Upper lobe of left lung (tissue), 6 donors: ENCODE data around the gene SP100. TPM values are rescaled to one million over a fixed set of nuclear protein-coding genes. Genes with fewer than 3 reads are reported as not detected.

Experiments
- ATAC-seq, 2 donors: fragments of 200-7000 bp; cut with Tn5 transposase; one replicate each; pipeline ENCODE4 v1.9.1; 2022; ENCODE audit warnings: mild to moderate bottlenecking in 2 of 2, moderate library complexity in 2 of 2; ENCODE audit not compliant: low FRiP score in 2 of 2
- DNase-seq, 2 donors: peaks; one replicate each; pipeline ENCODE4 v3.0.0-alpha.2; 2019 to 2020
- H3K27ac ChIP-seq, 4 donors: fragments of 200-600 bp; sonication (generic); one replicate each; pipeline ENCODE4 v1.5.1; 2016 to 2019
- H3K27me3 ChIP-seq, 4 donors: fragments of 200-600 bp; sonication (generic); one replicate each; pipeline ENCODE4 v1.5.1; 2017 to 2019
- H3K36me3 ChIP-seq, 4 donors: fragments of 200-600 bp; sonication (generic); one replicate each; pipeline ENCODE4 v1.5.1; 2016 to 2019
- H3K4me1 ChIP-seq, 4 donors: fragments of 200-600 bp; sonication (generic); one replicate each; pipeline ENCODE4 v1.5.1; 2018 to 2019
- H3K4me3 ChIP-seq, 4 donors: fragments of 200-600 bp; sonication (generic); one replicate each; pipeline ENCODE4 v1.5.1; 2017 to 2019; ENCODE audit warnings: mild to moderate bottlenecking in 2 of 4, moderate library complexity in 1 of 4
- H3K9me3 ChIP-seq, 4 donors: fragments of 200-600 bp; sonication (generic); one replicate each; pipeline ENCODE4 v1.5.1; 2018 to 2019
- EP300 ChIP-seq, 4 donors: sonication (generic); formaldehyde crosslinking; IDR thresholded peaks; one replicate each; pipeline ENCODE4 v1.5.1; 2017; ENCODE audit warnings: antibody characterized with exemption in 4 of 4, control low read depth in 2 of 4
- POLR2A ChIP-seq, 4 donors: fragments of 450-650 bp; IDR thresholded peaks; one replicate each; pipeline ENCODE4 v1.5.1; 2016 to 2017; ENCODE audit warnings: antibody characterized with exemption in 4 of 4, mild to moderate bottlenecking in 2 of 4
- POLR2AphosphoS5 ChIP-seq, 2 donors: sonication (generic); formaldehyde crosslinking; IDR thresholded peaks; one replicate each; pipeline ENCODE4 v1.5.1; 2017; ENCODE audit warnings: antibody characterized with exemption in 2 of 2
- WGBS, 2 donors: methylation state at CpG; one replicate each; pipeline ENCODE4 v1.1.5; 2017 to 2018; 5-methylcytosine and 5-hydroxymethylcytosine counted together
- total RNA-seq, 6 donors: library from RNA; depleted of rRNA in 4 of 6; stranded (reverse); fragments of >200 nt in 4 of 6; gene quantifications; one replicate each; pipeline versions ENCODE4 v1.1.0 to v1.2.1, GENCODE V29; 2016 to 2021
- TF ChIP-seq, protein P1 (sequence below), 6 experiments: fragments of 450-650 bp in 4 of 6; fragments of 200-600 bp in 2 of 6; sonication (generic) in 2 of 6; IDR thresholded peaks; one replicate each; pipeline ENCODE4 v1.5.1; 2016 to 2019; ENCODE audit warnings: antibody characterized with exemption in 6 of 6
- donor health status: DM: no; HTN: no; CAD: no; lungs with moderate emphysema.
- donor health status: DM: no; HTN: yes; CAD: no; lungs with severe emphysema.

SP100 gene
- total RNA-seq, 6 donors from 2014 or later, result 117 to 260 (median 153) TPM

- Histone ChIP-seq H3K36me3 (peaks cover 0 to 8% (median 5%) of the 10 kb centered on the region in 4 donors), H3K27me3 (no peaks in the 10 kb centered on the region), H3K9me3 (peaks cover 0 to 16% (median 9%) of the 10 kb centered on the region in 4 donors), H3K4me1 (no peaks in the 10 kb centered on the region), H3K4me3 (no peak overlapping the region), H3K27ac (no peak overlapping the region)
- ATAC-seq, result no peak
- TF ChIP-seq EP300 (IDR thresholded peaks at IDR 0.05) (no peak), POLR2AphosphoS5 (IDR thresholded peaks at IDR 0.05) (no peak), POLR2A (IDR thresholded peaks at IDR 0.05) (no peak)
- TF ChIP-seq, protein P1, sequence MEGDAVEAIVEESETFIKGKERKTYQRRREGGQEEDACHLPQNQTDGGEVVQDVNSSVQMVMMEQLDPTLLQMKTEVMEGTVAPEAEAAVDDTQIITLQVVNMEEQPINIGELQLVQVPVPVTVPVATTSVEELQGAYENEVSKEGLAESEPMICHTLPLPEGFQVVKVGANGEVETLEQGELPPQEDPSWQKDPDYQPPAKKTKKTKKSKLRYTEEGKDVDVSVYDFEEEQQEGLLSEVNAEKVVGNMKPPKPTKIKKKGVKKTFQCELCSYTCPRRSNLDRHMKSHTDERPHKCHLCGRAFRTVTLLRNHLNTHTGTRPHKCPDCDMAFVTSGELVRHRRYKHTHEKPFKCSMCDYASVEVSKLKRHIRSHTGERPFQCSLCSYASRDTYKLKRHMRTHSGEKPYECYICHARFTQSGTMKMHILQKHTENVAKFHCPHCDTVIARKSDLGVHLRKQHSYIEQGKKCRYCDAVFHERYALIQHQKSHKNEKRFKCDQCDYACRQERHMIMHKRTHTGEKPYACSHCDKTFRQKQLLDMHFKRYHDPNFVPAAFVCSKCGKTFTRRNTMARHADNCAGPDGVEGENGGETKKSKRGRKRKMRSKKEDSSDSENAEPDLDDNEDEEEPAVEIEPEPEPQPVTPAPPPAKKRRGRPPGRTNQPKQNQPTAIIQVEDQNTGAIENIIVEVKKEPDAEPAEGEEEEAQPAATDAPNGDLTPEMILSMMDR (IDR thresholded peaks at IDR 0.05), result no peak
- DNase-seq, result no peak
Observed at GRCh38 chr2:230520875-230521155, 104.8 kb downstream of the SP100 start.

DNA sequence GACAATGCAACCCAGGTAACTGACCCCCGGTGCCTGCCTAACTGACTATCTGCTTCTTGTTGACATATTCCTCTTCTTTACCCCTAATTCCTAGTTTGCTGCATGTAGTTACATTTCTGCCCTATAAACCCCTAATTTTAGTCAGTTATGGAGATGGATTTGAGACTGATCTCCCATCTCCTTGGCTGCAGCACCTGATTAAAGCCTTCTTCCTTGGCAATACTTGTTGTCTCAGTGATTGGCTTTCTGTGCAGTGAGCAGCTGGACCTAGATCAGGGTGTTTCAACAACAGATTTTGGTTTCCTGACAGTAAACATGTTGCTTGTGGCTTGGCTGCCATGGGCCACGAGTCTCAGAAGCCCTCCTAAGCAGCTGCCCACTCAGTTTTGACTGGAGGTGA lies 105.4 kb downstream of the SP100 start:
- ATAC-seq, result no peak
- H3K27me3 ChIP-seq, result no peaks in the 10 kb centered on the region
- WGBS, 2 donors, result 75 to 87% methylated on average over 2 of the region's 2 CpGs
- H3K36me3 ChIP-seq, result peaks cover 0 to 8% (median 5%) of the 10 kb centered on the region in 4 donors
- TF ChIP-seq POLR2A (IDR thresholded peaks at IDR 0.05), result no peak
- H3K9me3 ChIP-seq, result peaks cover 0 to 16% (median 9%) of the 10 kb centered on the region in 4 donors
- H3K27ac ChIP-seq, result no peak overlapping the region
- DNase-seq, result no peak
- no peaks in the 10 kb centered on the region for H3K4me1 ChIP-seq
- no peak overlapping the region for H3K4me3 ChIP-seq

- WGBS, 2 donors, result 100% methylated on average over 3 of the region's 3 CpGs; no CpG with 5 or more reads in 1 of the 2 donors
- H3K4me3 ChIP-seq, result no peak overlapping the region
- no peak overlapping the region for H3K27ac ChIP-seq
- H3K4me1 ChIP-seq, result no peaks in the 10 kb centered on the region
- H3K36me3 ChIP-seq, result peaks cover 0 to 8% (median 5%) of the 10 kb centered on the region in 4 donors
- no peak for ATAC-seq
- peaks cover 0 to 27% (median 11%) of the 10 kb centered on the region in 4 donors for H3K9me3 ChIP-seq
- TF ChIP-seq, protein P1 (IDR thresholded peaks at IDR 0.05), result no peak
- TF ChIP-seq EP300 (IDR thresholded peaks at IDR 0.05), result no peak
- TF ChIP-seq POLR2AphosphoS5 (IDR thresholded peaks at IDR 0.05), result no peak
- no peak for TF ChIP-seq POLR2A (IDR thresholded peaks at IDR 0.05)
- DNase-seq, result no peak
- no peaks in the 10 kb centered on the region for H3K27me3 ChIP-seq
Observed at GRCh38 chr2:230525682-230526081, 109.7 kb downstream of the SP100 start.

DNA sequence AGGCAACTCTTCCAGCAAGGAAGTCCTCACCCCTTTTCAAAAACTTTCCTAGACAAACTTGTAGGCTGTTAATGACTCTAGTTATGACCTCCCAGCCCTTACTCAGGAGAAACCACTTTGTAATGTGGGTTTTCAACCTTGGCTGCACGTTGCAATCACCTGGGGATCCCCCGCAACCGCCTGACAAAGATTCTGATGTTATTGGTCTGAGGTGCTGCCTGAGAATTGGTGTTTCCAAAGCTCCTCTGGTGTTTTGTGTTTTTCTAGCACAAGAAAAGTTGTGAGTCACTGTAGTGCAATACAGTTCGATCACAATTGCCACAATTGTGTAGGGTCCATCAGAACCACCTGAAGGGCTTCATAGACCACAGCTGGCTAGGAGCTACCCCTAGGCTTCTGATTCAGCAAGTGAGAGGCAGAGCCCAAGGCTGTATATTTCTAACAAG lies 121.6 kb downstream of the SP100 start:
- no peak for DNase-seq
- peaks cover 5 to 40% (median 15%) of the 10 kb centered on the region in 4 donors for H3K36me3 ChIP-seq
- no peak for TF ChIP-seq POLR2AphosphoS5 (IDR thresholded peaks at IDR 0.05)
- no peak for TF ChIP-seq EP300 (IDR thresholded peaks at IDR 0.05)
- no peak for TF ChIP-seq POLR2A (IDR thresholded peaks at IDR 0.05)
- TF ChIP-seq, protein P1 (IDR thresholded peaks at IDR 0.05), result no peak
- H3K4me3 ChIP-seq, result no peak overlapping the region
- no peak overlapping the region for H3K27ac ChIP-seq
- WGBS, 2 donors, result 83 to 85% methylated on average over 1 to 4 of the region's 4 CpGs
- H3K4me1 ChIP-seq, result no peaks in the 10 kb centered on the region
- ATAC-seq, result no peak
- no peaks in the 10 kb centered on the region for H3K9me3 ChIP-seq
- no peaks in the 10 kb centered on the region for H3K27me3 ChIP-seq

GRCh38 chr2:230540332-230540731 lies 124.3 kb downstream of the SP100 start:
- no peak overlapping the region for H3K27ac ChIP-seq
- no peaks in the 10 kb centered on the region for H3K27me3 ChIP-seq
- 77 to 92% methylated on average over 1 of the region's 1 CpG for WGBS, 2 donors
- H3K9me3 ChIP-seq, result peaks cover 0 to 3% (median 0%) of the 10 kb centered on the region in 4 donors
- no peak for DNase-seq
- no peak overlapping the region for H3K4me3 ChIP-seq
- ATAC-seq, result no peak
- H3K4me1 ChIP-seq, result no peaks in the 10 kb centered on the region
- TF ChIP-seq POLR2A (IDR thresholded peaks at IDR 0.05) (no peak), POLR2AphosphoS5 (IDR thresholded peaks at IDR 0.05) (no peak)
- peaks cover 5 to 55% (median 23%) of the 10 kb centered on the region in 4 donors for H3K36me3 ChIP-seq

- Histone ChIP-seq H3K27me3 (no peaks in the 10 kb centered on the region), H3K4me1 (no peaks in the 10 kb centered on the region), H3K27ac (no peak overlapping the region), H3K36me3 (peaks cover 5 to 55% (median 23%) of the 10 kb centered on the region in 4 donors), H3K4me3 (no peak overlapping the region), H3K9me3 (peaks cover 0 to 3% (median 0%) of the 10 kb centered on the region in 4 donors)
- ATAC-seq (no peak), DNase-seq (no peak)
- 56 to 79% methylated on average over 3 of the region's 3 CpGs for WGBS, 2 donors
- TF ChIP-seq EP300 (IDR thresholded peaks at IDR 0.05) (no peak), POLR2A (IDR thresholded peaks at IDR 0.05) (no peak), POLR2AphosphoS5 (IDR thresholded peaks at IDR 0.05) (no peak)
- TF ChIP-seq, protein P1 (IDR thresholded peaks at IDR 0.05), result no peak
Observed at GRCh38 chr2:230541934-230542380, 126.0 kb downstream of the SP100 start.
